Neural progenitor cell (in vitro differentiated cells): ENCODE results near the gene ADAM22. TPM values are rescaled to one million over a fixed set of nuclear protein-coding genes. Genes with fewer than 3 reads are reported as not detected.
A peak's percentile ranks its signal among the peaks of the same experiment; 100 is the strongest.

ENCODE experiments used
- DNase-seq: peaks from one replicate; pipeline ENCODE4 v3.0.0-alpha.2; 2016; ENCODE audit warnings: low spot score
- H2AFZ ChIP-seq: fragments of 200-600 bp; sonication (generic); replicated peaks from 2 replicates; pipeline ENCODE4 v1.6.1; 2016; ENCODE audit warnings: antibody characterized with exemption
- H3F3A ChIP-seq: fragments of 200-600 bp; sonication (generic); 2 replicates; pipeline ENCODE4 v1.6.1; 2016; ENCODE audit warnings: antibody characterized with exemption, low read depth
- H3K27ac ChIP-seq: fragments of 200-600 bp; sonication (generic); 2 replicates; pipeline ENCODE4 v1.5.1; 2016; ENCODE audit warnings: mild to moderate bottlenecking
- H3K27me3 ChIP-seq: fragments of 200-600 bp; sonication (generic); 2 replicates; pipeline ENCODE4 v1.6.1; 2016; ENCODE audit warnings: mild to moderate bottlenecking, moderate library complexity
- H3K36me3 ChIP-seq: fragments of 200-600 bp; sonication (generic); 2 replicates; pipeline ENCODE4 v1.5.1; 2016
- H3K4me1 ChIP-seq: fragments of 200-600 bp; sonication (generic); 2 replicates; pipeline ENCODE4 v1.6.1; 2016; ENCODE audit warnings: mixed run types
- H3K4me2 ChIP-seq: fragments of 200-600 bp; sonication (generic); 2 replicates; pipeline ENCODE4 v1.6.1; 2016
- H3K4me3 ChIP-seq: fragments of 200-600 bp; sonication (generic); 2 replicates; pipeline ENCODE4 v1.5.1; 2016
- H3K79me2 ChIP-seq: fragments of 200-600 bp; sonication (generic); 2 replicates; pipeline ENCODE4 v1.6.1; 2016; ENCODE audit warnings: low read depth
- H3K9ac ChIP-seq: fragments of 200-600 bp; sonication (generic); 2 replicates; pipeline ENCODE4 v1.6.1; 2016
- H3K9me3 ChIP-seq: fragments of 200-600 bp; sonication (generic); 2 replicates; pipeline ENCODE4 v1.5.1; 2016; ENCODE audit warnings: low read depth
- H4K20me1 ChIP-seq: fragments of 200-600 bp; sonication (generic); 2 replicates; pipeline ENCODE4 v1.6.1; 2016; ENCODE audit warnings: low read depth
- H3K27ac Mint-ChIP-seq: 3 replicates; pipeline ENCODE4 v1.8.0; 2021; ENCODE audit warnings: mixed read lengths
- H3K27me3 Mint-ChIP-seq: 2 replicates; pipeline ENCODE4 v1.8.0; 2022; ENCODE audit warnings: low read depth, mild to moderate bottlenecking, inconsistent platforms, moderate library complexity, mixed read lengths; ENCODE audit not compliant: insufficient read depth
- H3K36me3 Mint-ChIP-seq: 3 replicates; pipeline ENCODE4 v1.8.0; 2021; ENCODE audit warnings: mixed read lengths
- H3K4me1 Mint-ChIP-seq: 3 replicates; pipeline ENCODE4 v1.8.0; 2021; ENCODE audit warnings: mixed read lengths
- H3K4me3 Mint-ChIP-seq: 3 replicates; pipeline ENCODE4 v1.8.0; 2021; ENCODE audit warnings: mild to moderate bottlenecking, moderate library complexity, mixed read lengths
- H3K9me3 Mint-ChIP-seq: 3 replicates; pipeline ENCODE4 v1.8.0; 2020; ENCODE audit warnings: mixed read lengths
- EZH2 ChIP-seq: fragments of 200-600 bp; sonication (generic); IDR thresholded peaks from 2 replicates; pipeline ENCODE4 v1.6.1; 2017; ENCODE audit warnings: antibody characterized with exemption, mild to moderate bottlenecking, moderate library complexity
- EZH2phosphoT487 ChIP-seq: fragments of 200-600 bp; sonication (generic); IDR thresholded peaks from 2 replicates; pipeline ENCODE4 v1.6.1; 2017; ENCODE audit warnings: antibody characterized with exemption
- total RNA-seq: library from RNA; depleted of rRNA; stranded (reverse); fragments of >200 nt; gene quantifications from 2 replicates; pipeline ENCODE4 v1.2.3, GENCODE V29; 2015; ENCODE audit warnings: low replicate concordance
- TF ChIP-seq, protein P1 (sequence below): fragments of 200-600 bp; sonication (generic); IDR thresholded peaks from 2 replicates; pipeline ENCODE4 v1.5.1; 2017; ENCODE audit warnings: antibody characterized with exemption, mild to moderate bottlenecking

ADAM22 gene
- 10.7 and 13.7 TPM in 2 replicates for total RNA-seq

- peaks cover 21% of the 10 kb centered on the region for H3K27me3 ChIP-seq
- H3K4me2 ChIP-seq: peak within 1 kb of the TSS; percentile 95
- H4K20me1 ChIP-seq: no peaks in the 10 kb centered on the region
- no peaks in the 10 kb centered on the region for H3K4me1 ChIP-seq
- Mint-ChIP-seq H3K27ac (no peak within 1 kb of the TSS), H3K4me1 (peaks cover 7% of the 10 kb centered on the region), H3K36me3 (peaks cover 9% of the 10 kb centered on the region), H3K9me3 (no peaks in the 10 kb centered on the region), H3K4me3 (peak within 1 kb of the TSS; percentile 95), H3K27me3 (peaks cover 3% of the 10 kb centered on the region)
- no peaks in the 10 kb centered on the region for H3K79me2 ChIP-seq
- peak; percentile 95 for DNase-seq
- H3K36me3 ChIP-seq: no peaks in the 10 kb centered on the region
- no peak for TF ChIP-seq EZH2
- TF ChIP-seq, protein P1, sequence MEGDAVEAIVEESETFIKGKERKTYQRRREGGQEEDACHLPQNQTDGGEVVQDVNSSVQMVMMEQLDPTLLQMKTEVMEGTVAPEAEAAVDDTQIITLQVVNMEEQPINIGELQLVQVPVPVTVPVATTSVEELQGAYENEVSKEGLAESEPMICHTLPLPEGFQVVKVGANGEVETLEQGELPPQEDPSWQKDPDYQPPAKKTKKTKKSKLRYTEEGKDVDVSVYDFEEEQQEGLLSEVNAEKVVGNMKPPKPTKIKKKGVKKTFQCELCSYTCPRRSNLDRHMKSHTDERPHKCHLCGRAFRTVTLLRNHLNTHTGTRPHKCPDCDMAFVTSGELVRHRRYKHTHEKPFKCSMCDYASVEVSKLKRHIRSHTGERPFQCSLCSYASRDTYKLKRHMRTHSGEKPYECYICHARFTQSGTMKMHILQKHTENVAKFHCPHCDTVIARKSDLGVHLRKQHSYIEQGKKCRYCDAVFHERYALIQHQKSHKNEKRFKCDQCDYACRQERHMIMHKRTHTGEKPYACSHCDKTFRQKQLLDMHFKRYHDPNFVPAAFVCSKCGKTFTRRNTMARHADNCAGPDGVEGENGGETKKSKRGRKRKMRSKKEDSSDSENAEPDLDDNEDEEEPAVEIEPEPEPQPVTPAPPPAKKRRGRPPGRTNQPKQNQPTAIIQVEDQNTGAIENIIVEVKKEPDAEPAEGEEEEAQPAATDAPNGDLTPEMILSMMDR: peak; percentile 19
- H3F3A ChIP-seq: peaks cover 10% of the 10 kb centered on the region
- no peak within 1 kb of the TSS for H3K9ac ChIP-seq
- peak within 1 kb of the TSS; percentile 70 for H3K4me3 ChIP-seq
- H3K27ac ChIP-seq: no peak within 1 kb of the TSS
- H3K9me3 ChIP-seq: no peaks in the 10 kb centered on the region
- peak within 1 kb of the TSS; percentile 91 for H2AFZ ChIP-seq
These were observed at the start of gene ADAM22 for GRCh38 chr7:87933953-87934698. Gene ADAM22 (plus strand): TSS chr7:87934251. CDS start chr7:87934466, 215 bp downstream.

DNA sequence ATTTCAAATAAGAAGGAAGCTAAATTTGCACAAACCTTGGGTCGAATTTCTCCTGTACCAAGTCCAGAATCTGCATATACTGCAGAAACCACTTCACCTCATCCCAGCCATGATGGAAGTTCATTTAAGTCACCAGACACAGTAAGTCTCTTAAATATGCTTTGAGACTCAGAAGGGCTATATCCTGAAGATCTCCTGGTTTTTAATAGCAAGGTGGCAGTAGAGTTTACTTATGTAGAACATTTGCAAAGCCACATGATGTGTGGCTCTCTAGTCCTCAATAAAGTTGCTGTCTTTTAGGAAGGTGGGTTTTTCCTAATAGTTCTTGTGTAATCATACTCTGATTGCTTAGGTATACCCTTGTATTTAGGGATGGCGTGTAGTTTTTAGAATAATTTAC lies 49.0 kb upstream of the ADAM22 start:
- Histone ChIP-seq H3K79me2 (peaks cover 97% of the 10 kb centered on the region), H3K9ac (no peak overlapping the region), H3K27me3 (no peaks in the 10 kb centered on the region), H3F3A (no peaks in the 10 kb centered on the region), H3K36me3 (peaks cover 48% of the 10 kb centered on the region), H3K4me2 (no peak overlapping the region), H3K27ac (no peak overlapping the region), H4K20me1 (peaks cover 44% of the 10 kb centered on the region), H3K9me3 (no peaks in the 10 kb centered on the region), H3K4me3 (no peak overlapping the region), H3K4me1 (no peaks in the 10 kb centered on the region), H2AFZ (no peak overlapping the region)
- no peak for DNase-seq
- H3K4me1 Mint-ChIP-seq: no peaks in the 10 kb centered on the region
- H3K36me3 Mint-ChIP-seq: peaks cover 34% of the 10 kb centered on the region
- H3K27ac Mint-ChIP-seq: no peak overlapping the region
- no peak overlapping the region for H3K4me3 Mint-ChIP-seq
- no peaks in the 10 kb centered on the region for H3K9me3 Mint-ChIP-seq
- no peaks in the 10 kb centered on the region for H3K27me3 Mint-ChIP-seq
- no peak for TF ChIP-seq EZH2phosphoT487
- TF ChIP-seq, protein P1: no peak
- no peak for TF ChIP-seq EZH2

GRCh38 chr7:87886875-87887274 lies 47.2 kb upstream of the ADAM22 start:
- H4K20me1 ChIP-seq: peaks cover 35% of the 10 kb centered on the region
- Mint-ChIP-seq H3K9me3 (no peaks in the 10 kb centered on the region), H3K36me3 (peaks cover 24% of the 10 kb centered on the region), H3K27ac (no peak overlapping the region), H3K4me1 (no peaks in the 10 kb centered on the region), H3K27me3 (no peaks in the 10 kb centered on the region), H3K4me3 (no peak overlapping the region)
- no peaks in the 10 kb centered on the region for H3K27me3 ChIP-seq
- TF ChIP-seq EZH2phosphoT487 (no peak), EZH2 (no peak)
- TF ChIP-seq, protein P1: peak; percentile 56
- no peak overlapping the region for H3K4me2 ChIP-seq
- H3F3A ChIP-seq: no peaks in the 10 kb centered on the region
- H3K36me3 ChIP-seq: peaks cover 47% of the 10 kb centered on the region
- H3K4me3 ChIP-seq: no peak overlapping the region
- no peaks in the 10 kb centered on the region for H3K4me1 ChIP-seq
- H2AFZ ChIP-seq: no peak overlapping the region
- peak; percentile 25 for DNase-seq
- H3K9me3 ChIP-seq: no peaks in the 10 kb centered on the region
- H3K79me2 ChIP-seq: peaks cover 97% of the 10 kb centered on the region
- H3K27ac ChIP-seq: no peak overlapping the region
- H3K9ac ChIP-seq: no peak overlapping the region
